ENCODE data around the gene NHLRC3.

- TF ChIP-seq POLR2A (IDR thresholded peaks at IDR 0.05), result no peak
- TF ChIP-seq, protein P1, sequence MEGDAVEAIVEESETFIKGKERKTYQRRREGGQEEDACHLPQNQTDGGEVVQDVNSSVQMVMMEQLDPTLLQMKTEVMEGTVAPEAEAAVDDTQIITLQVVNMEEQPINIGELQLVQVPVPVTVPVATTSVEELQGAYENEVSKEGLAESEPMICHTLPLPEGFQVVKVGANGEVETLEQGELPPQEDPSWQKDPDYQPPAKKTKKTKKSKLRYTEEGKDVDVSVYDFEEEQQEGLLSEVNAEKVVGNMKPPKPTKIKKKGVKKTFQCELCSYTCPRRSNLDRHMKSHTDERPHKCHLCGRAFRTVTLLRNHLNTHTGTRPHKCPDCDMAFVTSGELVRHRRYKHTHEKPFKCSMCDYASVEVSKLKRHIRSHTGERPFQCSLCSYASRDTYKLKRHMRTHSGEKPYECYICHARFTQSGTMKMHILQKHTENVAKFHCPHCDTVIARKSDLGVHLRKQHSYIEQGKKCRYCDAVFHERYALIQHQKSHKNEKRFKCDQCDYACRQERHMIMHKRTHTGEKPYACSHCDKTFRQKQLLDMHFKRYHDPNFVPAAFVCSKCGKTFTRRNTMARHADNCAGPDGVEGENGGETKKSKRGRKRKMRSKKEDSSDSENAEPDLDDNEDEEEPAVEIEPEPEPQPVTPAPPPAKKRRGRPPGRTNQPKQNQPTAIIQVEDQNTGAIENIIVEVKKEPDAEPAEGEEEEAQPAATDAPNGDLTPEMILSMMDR (IDR thresholded peaks at IDR 0.05), result no peak
- TF ChIP-seq POLR2AphosphoS5 (IDR thresholded peaks at IDR 0.05; ENCODE audit: insufficient read depth in 1 of 2, low read depth in 1 of 2), result no peak
Observed at GRCh38 chr13:39032150-39032549, 6.1 kb upstream of the NHLRC3 start.

All from vagina (tissue), 2 donors.